ENCODE measurements around the gene NCAM2. TPM values are rescaled to one million over a fixed set of nuclear protein-coding genes. Genes with fewer than 3 reads are reported as not detected.

The NCAM2 gene
- total and polyA plus RNA-seq, 2 of the 8 experiments (the other 6 are each of a cell fraction or from before 2014, with no cell fraction given): 0.14 to 1.1 TPM

- CTCF ChIA-PET (ENCODE audit: partially characterized antibody): interaction anchor here (1.2 to 1.8 kb wide), 2 partner anchors 16 to 82 kb away, joined by 4 to 10 read pairs; no protein-coding TSS in a partner anchor
- no peak for TF ChIP-seq EZH2 (IDR thresholded peaks at IDR 0.05; ENCODE audit: low read depth, low read length, severe bottlenecking)
- TF ChIP-seq PHF8 (conservative IDR thresholded peaks at IDR 0.05; ENCODE audit: low read depth, low read length): no peak
- TF ChIP-seq RFX5 (IDR thresholded peaks at IDR 0.05; ENCODE audit: borderline replicate concordance, low read depth, low read length): no peak
- TF ChIP-seq E2F6 (IDR thresholded peaks at IDR 0.05): no peak
Measured at GRCh38 chr21:21019681-21020080, 21.5 kb downstream of the NCAM2 start.

More at GRCh38 chr21:21019681-21020080, 21.5 kb downstream of the NCAM2 start:
- H4K8ac ChIP-seq (ENCODE audit: extremely low read depth, insufficient read depth, low read length): no peak overlapping the region
- no peaks in the 10 kb centered on the region for H3K79me1 ChIP-seq (ENCODE audit: low read depth, low read length)
- no peak overlapping the region for H3K4me2 ChIP-seq (ENCODE audit: insufficient read depth in 1 of 2, low read depth in 2 of 2, low read length in 2 of 2)
- no peak for DNase-seq (ENCODE audit: low read depth in 1 of 2, low spot score in 2 of 2)
- no peak overlapping the region for H2BK12ac ChIP-seq (ENCODE audit: low read depth, low read length)
- no peak overlapping the region for H2BK15ac ChIP-seq (ENCODE audit: low read length)
- POLR2A ChIA-PET (ENCODE audit: partially characterized antibody): no interaction called here
- no peak overlapping the region for H3K4me3 ChIP-seq (ENCODE audit: extremely low read depth in 1 of 4, insufficient read depth in 2 of 4, low read depth in 3 of 4, low read length in 4 of 4)
- 93% methylated on average over 4 of the region's 4 CpGs; no CpG with 5 or more reads in 1 of the 2 experiments for WGBS, 2 experiments (ENCODE audit: extremely low coverage in 1 of 2, insufficient coverage in 1 of 2, insufficient read length in 1 of 2, insufficient replicate concordance in 2 of 2, low coverage in 1 of 2, low lambda C conversion rate in 2 of 2, missing lambda C conversion rate in 1 of 2)
- no peak overlapping the region for H3K56ac ChIP-seq (replicated peaks; ENCODE audit: insufficient read length, low read depth, low read length)
- H3K14ac ChIP-seq (ENCODE audit: insufficient read length): no peak overlapping the region
- no peak overlapping the region for H3K9ac ChIP-seq (replicated peaks in 1 of 4; ENCODE audit: extremely low read depth in 1 of 4, low read depth in 3 of 4, low read length in 3 of 4)
- no peak overlapping the region for H3K18ac ChIP-seq (ENCODE audit: extremely low read depth, low read length)
- no peaks in the 10 kb centered on the region for H3K79me2 ChIP-seq (ENCODE audit: control insufficient read depth in 1 of 2, insufficient read depth in 2 of 2, low read length in 2 of 2)
- FAIRE-seq: no peak
- no peak overlapping the region for H2AFZ ChIP-seq (ENCODE audit: low read length)
- no peak overlapping the region for H2AK5ac ChIP-seq (ENCODE audit: low read depth, low read length)
- H2BK20ac ChIP-seq (ENCODE audit: low read length): no peak overlapping the region
- H4K91ac ChIP-seq (replicated peaks; ENCODE audit: insufficient read length, low read length): no peak overlapping the region
- H3K36me3 ChIP-seq (ENCODE audit: control insufficient read depth in 2 of 4, insufficient read depth in 4 of 4, low read length in 3 of 4): no peaks in the 10 kb centered on the region
- no peak overlapping the region for H2BK120ac ChIP-seq (replicated peaks; ENCODE audit: low read depth, low read length)
- no peak overlapping the region for H4K5ac ChIP-seq (ENCODE audit: insufficient read length, low read depth, low read length)
- H3K23ac ChIP-seq (ENCODE audit: insufficient read length): no peak overlapping the region
- no peaks in the 10 kb centered on the region; a peak in 1 of 7 replicates for H3K4me1 ChIP-seq (replicated peaks in 1 of 4; ENCODE audit: control insufficient read depth in 3 of 4, insufficient read depth in 4 of 4, low read length in 3 of 4)
- no peaks in the 10 kb centered on the region for H3K23me2 ChIP-seq (ENCODE audit: low read depth, low read length)
- no peak overlapping the region for H3K4ac ChIP-seq (replicated peaks; ENCODE audit: insufficient read length, low read depth, low read length)
- H3K9me3 ChIP-seq (ENCODE audit: insufficient read depth in 2 of 2, low read depth in 1 of 2, low read length in 1 of 2): no peaks in the 10 kb centered on the region
- no peak overlapping the region for H2BK5ac ChIP-seq (ENCODE audit: low read depth, low read length)
- H4K20me1 ChIP-seq (replicated peaks in 1 of 2; ENCODE audit: control insufficient read depth in 1 of 2, insufficient read depth in 2 of 2, low read length in 2 of 2): no peaks in the 10 kb centered on the region
- H3K27me3 ChIP-seq (replicated peaks in 1 of 4; ENCODE audit: control insufficient read depth in 3 of 4, extremely low read depth in 1 of 4, insufficient read depth in 3 of 4, low read length in 3 of 4): no peaks in the 10 kb centered on the region
- H3K27ac ChIP-seq (ENCODE audit: low read depth, low read length): no peak overlapping the region
